Common myeloid progenitor, CD34-positive (primary cell): Measurements from ENCODE around the gene PASK.

ENCODE experiments used
- CTCF ChIA-PET: fragments of 350-600 bp; sonication (Branson Sonifier 250); formaldehyde crosslinking; loops from one replicate; lab custom pipeline; 2021; ENCODE audit warnings: antibody characterized with exemption; lab: Charles Lee
- POLR2A ChIA-PET: fragments of 350-600 bp; sonication (Branson Sonifier 250); formaldehyde crosslinking; loops from one replicate; lab custom pipeline; 2021; ENCODE audit warnings: antibody characterized with exemption; lab: Charles Lee
- DNase-seq, 3 donors: peaks; one replicate each; pipeline versions ENCODE4 v3.0.0 to v3.0.0-alpha.2; 2013
- H3K27ac ChIP-seq, 2 experiments: 1 replicate in 1 of 2; 2 replicates in 1 of 2; pipeline ENCODE4 v1.7.0; 2013; ENCODE audit warnings: inconsistent platforms in 2 of 2, low read length in 2 of 2, mild to moderate bottlenecking in 2 of 2, low read depth in 1 of 2, moderate library complexity in 1 of 2; ENCODE audit not compliant: severe bottlenecking in 2 of 2, insufficient read depth in 1 of 2, poor library complexity in 1 of 2
- H3K27me3 ChIP-seq, 5 experiments: replicated peaks in 2 of 5; 1 replicate in 3 of 5; 2 replicates in 2 of 5; pipeline versions ENCODE4 v1.6.1 to v1.7.0; 2013; ENCODE audit warnings: low read length in 4 of 5, mild to moderate bottlenecking in 2 of 5, moderate library complexity in 2 of 5, inconsistent platforms in 1 of 5; ENCODE audit not compliant: insufficient read depth in 5 of 5, control insufficient read depth in 4 of 5
- H3K36me3 ChIP-seq, 4 experiments: 1 replicate in 2 of 4; 2 replicates in 2 of 4; pipeline versions ENCODE4 v1.6.1 to v1.7.0; 2013; ENCODE audit warnings: low read length in 3 of 4, control low read depth in 1 of 4, mild to moderate bottlenecking in 1 of 4; ENCODE audit not compliant: control insufficient read depth in 4 of 4, insufficient read depth in 4 of 4
- H3K4me1 ChIP-seq, 4 experiments: 1 replicate in 3 of 4; 2 replicates in 1 of 4; pipeline versions ENCODE4 v1.6.1 to v1.7.1; 2013; ENCODE audit warnings: low read length in 3 of 4, mild to moderate bottlenecking in 3 of 4, control low read depth in 1 of 4, inconsistent platforms in 1 of 4, moderate library complexity in 1 of 4; ENCODE audit not compliant: control insufficient read depth in 4 of 4, insufficient read depth in 4 of 4; ENCODE audit errors: control extremely low read depth in 1 of 4
- H3K4me3 ChIP-seq, 7 experiments: 1 replicate in 4 of 7; 2 replicates in 3 of 7; pipeline versions ENCODE4 v1.5.1 to v1.7.0; 2013; ENCODE audit warnings: mild to moderate bottlenecking in 7 of 7, low read length in 6 of 7, moderate library complexity in 6 of 7, inconsistent platforms in 2 of 7, low read depth in 2 of 7, control low read depth in 1 of 7; ENCODE audit not compliant: insufficient read depth in 4 of 7, control insufficient read depth in 1 of 7; ENCODE audit errors: extremely low read depth in 1 of 7
- H3K9me3 ChIP-seq, 5 experiments: 1 replicate in 4 of 5; 2 replicates in 1 of 5; pipeline versions ENCODE4 v1.6.1 to v1.7.1; 2013; ENCODE audit warnings: low read length in 4 of 5, mild to moderate bottlenecking in 2 of 5, inconsistent platforms in 1 of 5, low read depth in 1 of 5, moderate library complexity in 1 of 5; ENCODE audit not compliant: control insufficient read depth in 4 of 5, insufficient read depth in 2 of 5; ENCODE audit errors: control extremely low read depth in 1 of 5
- WGBS: methylation state at CpG from one replicate; pipeline ENCODE4 v1.1.5; 2013; ENCODE audit not compliant: insufficient coverage; 5-methylcytosine and 5-hydroxymethylcytosine counted together

PASK gene

GRCh38 chr2:241148239-241148638, 1.0 kb downstream of the PASK start:
- 100% methylated on average over 1 of the region's 4 CpGs for WGBS
- DNase-seq, result no peak
- Histone ChIP-seq H3K4me3 (peak overlapping the region in 6 of 7 experiments; percentile 83 to 96 (median 88)), H3K27me3 (no peaks in the 10 kb centered on the region), H3K4me1 (peaks cover 0 to 26% (median 24%) of the 10 kb centered on the region in 4 experiments), H3K36me3 (peaks cover 0 to 16% (median 4%) of the 10 kb centered on the region in 4 experiments), H3K9me3 (no peaks in the 10 kb centered on the region), H3K27ac (no peak overlapping the region)
- CTCF ChIA-PET, result interaction anchor here (1.2 kb wide), 1 partner anchor 297 kb away, joined by 3 read pairs; no protein-coding TSS in a partner anchor
- POLR2A ChIA-PET, result interaction anchor here (0.5 to 1.1 kb wide), 2 partner anchors 46 to 195 kb away, joined by 3 read pairs; partner anchors contain the start of gene MTERF4

- CTCF ChIA-PET, result interaction anchor here (1.2 kb wide), 1 partner anchor 296 kb away, joined by 3 read pairs; no protein-coding TSS in a partner anchor
These were observed 1.9 kb downstream of the PASK start for GRCh38 chr2:241147336-241147735.

GRCh38 chr2:241146286-241146685, 3.0 kb downstream of the PASK start:
- ChIA-PET CTCF (interaction anchor here (0.7 kb wide), 1 partner anchor 146 kb away, joined by 3 read pairs; no protein-coding TSS in a partner anchor), POLR2A (no interaction called here)
- H3K27me3 ChIP-seq, result no peaks in the 10 kb centered on the region
- H3K36me3 ChIP-seq, result peaks cover 0 to 25% (median 8%) of the 10 kb centered on the region in 4 experiments
- no peaks in the 10 kb centered on the region for H3K9me3 ChIP-seq
- H3K4me3 ChIP-seq, result no peak overlapping the region
- no peak for DNase-seq
- peaks cover 0 to 23% (median 21%) of the 10 kb centered on the region in 4 experiments for H3K4me1 ChIP-seq
- no peak overlapping the region for H3K27ac ChIP-seq
- no CpG with 5 or more reads among the region's 4 CpGs for WGBS

More at GRCh38 chr2:241147336-241147735, 1.9 kb downstream of the PASK start:
- no peak for DNase-seq
- Histone ChIP-seq H3K4me1 (peaks cover 0 to 26% (median 24%) of the 10 kb centered on the region in 4 experiments), H3K9me3 (no peaks in the 10 kb centered on the region), H3K27ac (no peak overlapping the region), H3K4me3 (no peak overlapping the region), H3K27me3 (no peaks in the 10 kb centered on the region), H3K36me3 (peaks cover 0 to 18% (median 7%) of the 10 kb centered on the region in 4 experiments)
- POLR2A ChIA-PET, result no interaction called here
- WGBS, result no CpG with 5 or more reads among the region's 3 CpGs

GRCh38 chr2:241142593-241142992, 6.7 kb downstream of the PASK start:
- peaks cover 4 to 58% (median 19%) of the 10 kb centered on the region in 4 experiments for H3K36me3 ChIP-seq
- DNase-seq, result no peak
- 98% methylated on average over 9 of the region's 9 CpGs for WGBS
- H3K4me3 ChIP-seq, result no peak overlapping the region
- POLR2A ChIA-PET, result no interaction called here
- no peaks in the 10 kb centered on the region for H3K27me3 ChIP-seq
- H3K9me3 ChIP-seq, result no peaks in the 10 kb centered on the region
- no peak overlapping the region for H3K27ac ChIP-seq
- CTCF ChIA-PET, result interaction anchor here (1.3 kb wide), 1 partner anchor 14 kb away, joined by 3 read pairs; no protein-coding TSS in a partner anchor
- peaks cover 0 to under 1% (median 0%) of the 10 kb centered on the region in 4 experiments for H3K4me1 ChIP-seq

GRCh38 chr2:241142063-241142462, 7.2 kb downstream of the PASK start:
- CTCF ChIA-PET, result interaction anchor here (1.3 kb wide), 1 partner anchor 15 kb away, joined by 3 read pairs; no protein-coding TSS in a partner anchor
- Histone ChIP-seq H3K4me3 (no peak overlapping the region), H3K27me3 (no peaks in the 10 kb centered on the region), H3K4me1 (no peaks in the 10 kb centered on the region), H3K9me3 (no peaks in the 10 kb centered on the region), H3K36me3 (peaks cover 4 to 62% (median 21%) of the 10 kb centered on the region in 4 experiments), H3K27ac (no peak overlapping the region)
- POLR2A ChIA-PET, result no interaction called here
- DNase-seq, result no peak
- 100% methylated on average over 4 of the region's 6 CpGs for WGBS

- no peaks in the 10 kb centered on the region for H3K9me3 ChIP-seq
- POLR2A ChIA-PET, result no interaction called here
- no peak overlapping the region for H3K4me3 ChIP-seq
- 97% methylated on average over 14 of the region's 14 CpGs for WGBS
- CTCF ChIA-PET, result interaction anchor here (1.3 kb wide), 1 partner anchor 16 kb away, joined by 3 read pairs; no protein-coding TSS in a partner anchor
- no peaks in the 10 kb centered on the region for H3K4me1 ChIP-seq
- H3K27me3 ChIP-seq, result no peaks in the 10 kb centered on the region
- DNase-seq, result no peak
- no peak overlapping the region for H3K27ac ChIP-seq
- peaks cover 6 to 70% (median 25%) of the 10 kb centered on the region in 4 experiments for H3K36me3 ChIP-seq
These were observed 8.0 kb downstream of the PASK start for GRCh38 chr2:241141214-241141770.

- peaks cover 6 to 78% (median 28%) of the 10 kb centered on the region in 4 experiments for H3K36me3 ChIP-seq
- no peaks in the 10 kb centered on the region for H3K9me3 ChIP-seq
- H3K27ac ChIP-seq, result no peak overlapping the region
- POLR2A ChIA-PET, result interaction anchor here (0.6 kb wide), 1 partner anchor 50 kb away, joined by 4 read pairs; no protein-coding TSS in a partner anchor
- 100% methylated on average over 9 of the region's 10 CpGs for WGBS
- no peak overlapping the region for H3K4me3 ChIP-seq
- no peaks in the 10 kb centered on the region for H3K27me3 ChIP-seq
- H3K4me1 ChIP-seq, result no peaks in the 10 kb centered on the region
- no peak for DNase-seq
- CTCF ChIA-PET, result no interaction called here
These were observed 8.8 kb downstream of the PASK start for GRCh38 chr2:241140445-241140840.
